ENCODE measurements around the gene SLC10A3. TPM values are rescaled to one million over a fixed set of nuclear protein-coding genes. Genes with fewer than 3 reads are reported as not detected.
A peak's percentile ranks its signal among the peaks of the same experiment; 100 is the strongest.

Gene SLC10A3
- total RNA-seq, 1 donor from 2014 or later, result 10.4 TPM

DNA sequence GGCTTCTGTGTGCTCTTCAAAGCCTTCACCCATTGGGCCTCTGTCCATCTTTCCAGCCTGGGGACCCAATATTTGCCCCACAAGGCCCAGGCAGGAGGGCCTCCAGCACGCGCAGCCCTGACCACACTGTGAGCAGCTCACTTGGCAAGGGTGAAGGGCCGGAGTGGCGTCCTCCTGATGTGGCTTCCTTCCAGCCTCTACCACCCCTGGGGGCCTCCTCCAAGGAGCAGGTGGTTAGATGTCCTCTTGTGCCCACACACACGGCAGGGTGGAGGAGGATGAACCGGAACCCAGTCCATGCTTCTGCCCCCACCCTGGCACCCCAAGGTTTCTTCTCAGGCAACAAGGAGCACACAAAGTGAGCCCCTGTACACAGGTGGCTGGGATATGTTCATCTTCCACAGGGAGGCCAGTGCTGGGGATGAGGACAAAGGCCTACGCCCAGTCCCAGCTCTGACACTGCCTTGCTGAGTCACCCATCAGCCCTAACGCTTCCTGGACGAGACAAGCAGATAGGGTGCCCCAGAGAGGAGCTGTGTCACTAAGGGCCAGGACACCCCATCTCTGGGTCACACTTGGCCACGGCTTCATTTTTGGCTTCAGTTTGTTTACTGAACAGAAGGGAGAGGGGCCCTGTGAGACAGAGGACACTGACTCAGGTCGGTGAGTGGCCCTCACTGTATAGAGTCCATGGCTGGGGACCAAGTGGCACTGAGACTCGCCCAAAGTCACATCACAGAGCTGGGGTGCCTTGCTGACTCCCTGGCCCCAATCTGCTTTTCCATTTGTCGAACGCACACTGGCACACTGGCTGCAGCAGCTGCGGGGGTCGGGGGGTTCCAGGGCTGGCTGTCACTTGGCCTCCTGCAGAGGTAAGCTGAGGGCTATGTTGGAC is 5.9 kb downstream of the SLC10A3 start:
- no peak for DNase-seq (ENCODE audit: low spot score)

DNA sequence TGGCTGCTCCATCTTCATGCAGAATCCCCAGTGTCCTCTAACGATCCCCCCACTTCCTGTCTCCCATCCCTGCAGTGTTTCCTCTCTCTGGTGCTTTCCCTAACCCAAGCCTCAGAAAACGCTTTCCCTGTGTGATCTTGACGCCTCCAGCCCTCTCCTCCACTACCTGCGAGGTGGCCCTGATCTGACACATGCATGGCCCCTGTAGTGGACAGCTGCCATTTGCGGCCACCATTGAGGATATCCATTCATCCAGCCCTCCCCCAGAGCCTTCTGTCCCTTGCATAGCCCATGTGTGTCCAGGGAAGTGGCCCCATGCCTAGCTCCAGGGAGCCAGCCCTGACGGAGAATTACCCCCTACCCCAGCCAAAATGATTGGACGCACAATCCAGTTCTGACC is 7.1 kb downstream of the SLC10A3 start:
- DNase-seq (ENCODE audit: low spot score), result no peak

GRCh38 chrX:154482786-154483185 is 7.6 kb downstream of the SLC10A3 start:
- DNase-seq (ENCODE audit: low spot score), result no peak

DNA sequence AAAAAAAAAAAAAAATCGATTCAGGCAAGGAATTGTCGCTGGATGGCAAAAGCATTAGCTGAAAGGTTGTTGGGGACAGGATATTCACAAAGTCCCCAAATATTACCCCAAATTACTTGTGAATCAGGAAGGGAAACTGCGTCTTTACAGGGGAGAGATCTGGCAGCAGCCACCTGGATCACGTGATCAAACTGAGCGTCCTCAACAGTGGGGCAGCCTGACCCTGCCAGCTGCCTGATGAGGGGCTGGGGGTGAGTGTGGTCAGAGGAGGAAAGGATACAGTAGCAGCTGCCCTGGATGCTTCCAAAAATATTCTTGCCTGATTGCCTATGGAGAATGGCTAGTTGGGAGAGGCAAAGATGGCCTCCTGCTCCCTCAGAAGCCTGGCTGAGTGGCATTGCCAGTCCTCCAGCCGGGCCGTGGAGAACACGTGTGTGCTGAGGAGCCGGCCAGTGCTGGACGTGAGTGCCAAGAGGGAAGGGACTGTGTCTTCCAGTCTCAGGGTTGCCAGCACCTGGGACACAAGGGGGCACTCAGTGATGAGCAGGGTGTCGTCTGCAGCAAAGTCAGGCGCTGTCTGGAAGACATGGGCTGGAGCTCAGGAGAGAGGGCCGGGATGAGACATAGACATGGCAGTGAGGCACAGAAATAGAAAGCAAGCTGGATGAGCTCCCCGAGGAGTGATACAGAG is 8.4 kb downstream of the SLC10A3 start:
- no peak for DNase-seq (ENCODE audit: low spot score)

DNA sequence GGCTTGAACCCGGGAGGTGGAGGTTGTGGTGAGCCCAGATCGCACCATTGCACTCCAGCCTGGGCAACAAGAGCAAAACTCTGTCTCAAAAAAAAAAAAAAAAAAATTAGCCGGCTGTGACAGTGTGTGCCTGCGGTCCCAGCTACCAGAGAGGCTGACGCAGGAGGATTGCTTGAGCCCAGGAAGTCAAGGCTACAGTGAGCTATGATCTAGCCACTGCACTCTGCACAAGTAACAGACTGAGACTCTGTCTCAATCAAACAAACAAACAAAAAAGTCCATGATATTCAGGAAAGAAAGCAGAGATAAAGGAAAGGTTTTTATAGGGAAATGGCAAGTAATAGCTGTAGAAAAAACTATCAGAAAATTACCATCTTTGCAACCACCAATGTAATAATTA is 9.2 kb downstream of the SLC10A3 start:
- no peak for DNase-seq (ENCODE audit: low spot score)

GRCh38 chrX:154478728-154479622 is 11.5 kb downstream of the SLC10A3 start, which contains the start of gene LAGE3:
TSS of gene LAGE3 (minus strand) at chrX:154479281. CDS start at chrX:154478915, 366 bp downstream.
- DNase-seq (ENCODE audit: low spot score), result peak; percentile 93

DNA sequence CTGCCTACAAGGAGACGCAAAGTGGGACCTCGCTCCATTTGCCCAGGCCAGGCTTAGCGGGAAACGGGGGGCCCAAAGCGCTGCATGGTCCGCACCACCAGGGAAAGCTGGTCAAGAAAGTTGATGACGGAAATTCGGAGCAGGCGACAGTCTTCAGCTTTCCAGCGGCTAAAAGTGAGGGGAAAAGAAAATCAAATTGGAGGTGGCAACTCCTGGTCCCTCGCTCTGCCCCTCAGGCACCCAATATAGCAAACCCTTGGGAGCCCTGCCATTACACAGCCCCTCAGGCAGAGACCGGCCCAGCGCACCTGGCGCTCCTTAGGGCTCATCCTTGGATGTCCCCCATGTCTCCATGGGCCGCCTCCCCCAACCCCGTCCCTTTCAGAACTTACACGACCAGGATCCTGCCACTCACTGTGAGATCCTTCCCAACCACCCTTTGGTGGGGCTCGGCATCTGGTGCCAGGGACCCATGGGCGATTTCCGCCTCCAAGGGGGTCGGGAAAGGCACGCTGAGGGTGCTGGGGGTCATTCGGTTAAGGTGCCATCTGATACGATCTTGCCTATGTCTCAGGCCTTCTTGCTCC is 12.4 kb downstream of the SLC10A3 start:
- no peak for DNase-seq (ENCODE audit: low spot score)

GRCh38 chrX:154476821-154477220 is 13.6 kb downstream of the SLC10A3 start:
- DNase-seq (ENCODE audit: low spot score), result peak; percentile 7

- no peak for DNase-seq (ENCODE audit: low spot score)
Observed at GRCh38 chrX:154473683-154474082, 16.7 kb downstream of the SLC10A3 start.

DNA sequence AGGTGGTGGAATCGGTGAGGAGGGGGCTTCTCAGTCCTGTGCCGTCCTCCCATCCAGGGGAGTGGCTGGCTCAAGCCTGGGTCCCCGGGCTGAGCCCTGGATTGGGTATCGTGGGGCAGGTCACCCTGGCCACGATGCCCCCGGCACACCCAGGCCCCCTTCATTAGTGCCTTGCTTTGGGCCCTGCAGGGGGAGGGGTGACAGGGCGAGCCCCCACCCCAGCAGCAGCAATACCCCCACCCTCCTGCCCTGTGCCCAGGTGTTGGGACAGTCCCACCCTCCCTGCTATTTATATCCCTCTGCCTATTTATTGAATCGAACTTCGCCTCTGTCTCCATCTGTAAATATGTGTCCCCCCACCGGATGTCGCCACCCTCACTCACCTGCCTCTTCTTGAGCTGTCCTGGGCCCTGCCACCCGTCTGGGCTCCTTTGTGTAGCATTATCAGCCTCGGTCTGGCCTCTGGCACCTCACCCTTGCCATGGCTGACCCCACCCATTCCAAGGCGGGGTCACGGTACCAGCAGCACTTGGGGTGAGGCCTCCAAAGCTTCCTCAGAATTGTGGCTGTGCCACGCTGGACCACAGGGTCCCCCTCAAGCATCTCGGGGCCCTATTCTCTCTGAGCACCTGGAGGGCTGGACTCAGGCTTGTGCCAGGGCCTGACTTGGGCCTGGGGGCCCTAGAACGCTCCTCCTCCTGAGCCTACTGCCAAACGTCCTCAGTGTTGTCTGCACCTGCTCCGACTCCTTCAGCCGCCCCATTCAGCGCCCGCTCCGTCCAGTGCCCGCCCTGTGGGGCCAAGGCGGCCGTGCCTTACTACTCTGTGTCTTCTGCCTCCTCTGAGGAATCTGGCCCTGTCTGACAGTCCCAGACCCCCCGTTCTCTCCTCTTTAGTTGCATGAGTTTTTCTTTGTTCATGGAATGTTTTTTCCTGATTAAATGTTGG is 17.5 kb downstream of the SLC10A3 start:
- no peak for DNase-seq (ENCODE audit: low spot score)

- no peak for DNase-seq (ENCODE audit: low spot score)
Observed at GRCh38 chrX:154471839-154472684, 18.4 kb downstream of the SLC10A3 start.

DNA sequence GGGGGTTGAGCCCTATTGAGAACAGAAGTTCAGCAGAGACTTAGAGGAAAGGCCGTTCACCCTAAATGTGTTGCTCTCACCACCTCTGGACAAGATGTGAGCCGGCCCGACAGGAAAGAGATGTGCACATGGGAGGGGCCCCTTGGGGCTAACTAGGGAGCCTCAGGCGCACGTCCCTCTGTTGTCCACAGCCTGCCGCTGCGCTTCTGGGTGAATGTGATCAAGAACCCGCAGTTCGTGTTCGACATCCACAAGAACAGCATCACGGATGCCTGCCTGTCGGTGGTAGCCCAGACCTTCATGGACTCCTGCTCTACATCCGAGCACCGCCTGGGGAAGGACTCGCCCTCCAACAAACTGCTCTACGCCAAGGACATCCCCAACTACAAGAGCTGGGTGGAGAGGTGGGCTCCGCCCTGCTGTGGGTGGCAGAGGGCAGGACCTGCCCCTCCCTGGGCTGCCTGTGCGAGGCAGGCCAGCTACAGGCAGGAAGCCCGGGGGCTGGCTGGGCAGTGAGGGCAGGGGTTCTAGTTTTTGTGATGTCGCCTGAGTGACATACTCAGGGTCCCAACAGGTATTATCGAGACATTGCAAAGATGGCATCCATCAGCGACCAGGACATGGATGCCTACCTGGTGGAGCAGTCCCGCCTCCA is 19.4 kb downstream of the SLC10A3 start:
- no peak for DNase-seq (ENCODE audit: low spot score)

- no peak for DNase-seq (ENCODE audit: low spot score)
Observed at GRCh38 chrX:154470434-154470833, 20.0 kb downstream of the SLC10A3 start.

- no peak for DNase-seq (ENCODE audit: low spot score)
Observed at GRCh38 chrX:154469880-154470279, 20.5 kb downstream of the SLC10A3 start.

DNA sequence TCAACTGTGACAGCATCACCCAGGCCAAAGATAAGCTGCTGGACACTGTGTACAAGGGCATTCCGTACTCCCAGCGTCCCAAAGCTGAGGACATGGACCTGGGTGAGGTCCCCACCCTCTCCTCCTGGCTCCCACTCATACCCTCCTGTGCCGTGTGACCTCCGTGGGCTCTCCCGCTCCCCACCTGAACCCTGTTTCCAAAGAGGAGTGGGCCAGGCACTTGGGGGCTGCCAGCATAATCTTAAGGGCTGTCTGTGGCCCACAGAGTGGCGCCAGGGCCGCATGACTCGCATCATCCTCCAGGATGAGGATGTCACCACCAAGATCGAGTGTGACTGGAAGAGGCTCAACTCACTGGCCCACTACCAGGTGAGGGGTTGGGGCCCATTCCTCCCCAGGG is 21.3 kb downstream of the SLC10A3 start:
- DNase-seq (ENCODE audit: low spot score), result no peak

DNA sequence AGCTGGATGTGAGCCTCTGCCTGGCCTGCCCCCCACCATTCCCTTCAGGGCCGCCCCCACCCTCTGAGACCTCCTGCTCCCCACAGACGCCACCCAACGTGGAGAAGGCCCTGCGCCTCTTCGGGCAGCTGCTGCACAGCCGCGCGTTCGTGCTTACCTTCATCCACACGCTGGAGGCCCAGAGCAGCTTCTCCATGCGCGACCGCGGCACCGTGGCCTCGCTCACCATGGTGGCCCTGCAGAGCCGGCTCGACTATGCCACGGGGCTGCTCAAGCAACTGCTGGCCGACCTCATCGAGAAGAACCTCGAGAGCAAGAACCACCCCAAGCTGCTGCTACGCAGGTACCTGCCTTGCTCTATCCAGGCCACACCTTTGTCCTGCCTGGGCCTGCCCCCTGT is 22.2 kb downstream of the SLC10A3 start:
- DNase-seq (ENCODE audit: low spot score), result no peak

GRCh38 chrX:154467556-154467955 is 22.9 kb downstream of the SLC10A3 start:
- no peak for DNase-seq (ENCODE audit: low spot score)

- no peak for DNase-seq (ENCODE audit: low spot score)
Observed at GRCh38 chrX:154466907-154467306, 23.5 kb downstream of the SLC10A3 start.

DNA sequence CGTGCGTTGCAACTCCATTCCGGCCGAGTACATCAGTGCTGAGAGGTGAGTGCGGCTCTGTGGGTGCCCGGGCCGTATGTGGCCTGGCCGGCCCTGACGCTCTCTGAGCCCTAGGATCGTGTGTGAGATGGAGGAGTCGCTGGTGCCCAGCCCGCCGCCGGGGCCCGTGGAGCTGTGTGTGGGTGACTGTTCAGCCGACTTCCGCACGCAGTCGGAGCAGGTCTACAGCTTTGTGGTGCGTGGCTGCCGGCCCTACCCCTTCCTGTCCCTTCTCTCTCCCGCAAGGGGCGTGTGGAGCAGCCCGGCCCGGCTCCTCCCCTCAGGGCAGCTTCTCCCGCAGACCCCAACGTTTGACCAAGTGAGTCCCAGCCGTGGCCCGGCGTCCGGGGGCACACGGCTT is 24.4 kb downstream of the SLC10A3 start:
- DNase-seq (ENCODE audit: low spot score), result no peak

Data from umbilical cord (tissue), 2 donors.